Ishikawa (cell line): ENCODE results near the gene GRM7.

Experiments used
- CEBPB ChIP-seq: IDR thresholded peaks from 2 replicates; pipeline ENCODE4 v1.6.1; 2012
- CREB1 ChIP-seq: IDR thresholded peaks from 2 replicates; pipeline ENCODE4 v1.6.1; 2012; ENCODE audit warnings: low read depth
- EGR1 ChIP-seq: IDR thresholded peaks from 2 replicates; pipeline ENCODE4 v1.6.1; 2012
- EP300 ChIP-seq: IDR thresholded peaks from 2 replicates; pipeline ENCODE4 v1.6.1; 2012; ENCODE audit warnings: borderline replicate concordance
- FOXM1 ChIP-seq: IDR thresholded peaks from 2 replicates; pipeline ENCODE4 v1.6.1; 2012; ENCODE audit warnings: low read depth, borderline replicate concordance
- MAX ChIP-seq: IDR thresholded peaks from 2 replicates; pipeline ENCODE4 v1.6.1; 2012
- NFIC ChIP-seq: IDR thresholded peaks from 2 replicates; pipeline ENCODE4 v1.6.1; 2012
- RAD21 ChIP-seq: IDR thresholded peaks from 2 replicates; pipeline ENCODE4 v1.6.1; 2012; ENCODE audit warnings: low read depth
- REST ChIP-seq: IDR thresholded peaks from 2 replicates; pipeline ENCODE4 v1.6.1; 2012; ENCODE audit warnings: low read depth, mild to moderate bottlenecking
- TAF1 ChIP-seq: IDR thresholded peaks from 2 replicates; pipeline ENCODE4 v1.6.1; 2012; ENCODE audit warnings: low read depth, mild to moderate bottlenecking
- TCF12 ChIP-seq: IDR thresholded peaks from 2 replicates; pipeline ENCODE4 v1.6.1; 2012; ENCODE audit warnings: low read depth
- TEAD4 ChIP-seq: IDR thresholded peaks from 2 replicates; pipeline ENCODE4 v1.6.1; 2012
- USF1 ChIP-seq: IDR thresholded peaks from 2 replicates; pipeline ENCODE4 v1.6.1; 2012
- YY1 ChIP-seq: IDR thresholded peaks from 2 replicates; pipeline ENCODE4 v1.6.1; 2012; ENCODE audit warnings: low read depth
- ZBTB7A ChIP-seq: IDR thresholded peaks from 2 replicates; pipeline ENCODE4 v1.6.1; 2012; ENCODE audit warnings: low read depth

GRM7 gene

GRCh38 chr3:7263347-7264195 is 402.7 kb downstream of the GRM7 start:
- no peak for TF ChIP-seq FOXM1
- TF ChIP-seq NFIC, result no peak
- no peak for TF ChIP-seq USF1
- TF ChIP-seq REST, result no peak
- TF ChIP-seq RAD21, result no peak
- no peak for TF ChIP-seq CREB1
- no peak for TF ChIP-seq YY1
- no peak for TF ChIP-seq CEBPB
- no peak for TF ChIP-seq TEAD4
- TF ChIP-seq TCF12, result no peak
- TF ChIP-seq EP300, result no peak
- no peak for TF ChIP-seq MAX
- no peak for TF ChIP-seq EGR1
- no peak for TF ChIP-seq ZBTB7A
- TF ChIP-seq TAF1, result no peak

GRCh38 chr3:7264196-7264526 is 403.2 kb downstream of the GRM7 start:
- no peak for TF ChIP-seq TAF1
- TF ChIP-seq NFIC, result no peak
- no peak for TF ChIP-seq CEBPB
- TF ChIP-seq USF1, result no peak
- TF ChIP-seq EGR1, result no peak
- TF ChIP-seq MAX, result no peak
- TF ChIP-seq TCF12, result no peak
- no peak for TF ChIP-seq REST
- TF ChIP-seq RAD21, result no peak
- TF ChIP-seq CREB1, result no peak
- no peak for TF ChIP-seq EP300
- TF ChIP-seq ZBTB7A, result no peak
- no peak for TF ChIP-seq YY1
- no peak for TF ChIP-seq FOXM1

- TF ChIP-seq EGR1 (no peak), MAX (no peak), FOXM1 (no peak), ZBTB7A (no peak), REST (no peak), EP300 (no peak), YY1 (no peak), NFIC (no peak), RAD21 (no peak), TCF12 (no peak), CEBPB (no peak), TAF1 (no peak), TEAD4 (no peak)
These were observed 404.8 kb downstream of the GRM7 start for GRCh38 chr3:7265736-7266135.

- TF ChIP-seq TCF12 (no peak), USF1 (no peak), TEAD4 (no peak)
These were observed 405.6 kb downstream of the GRM7 start for GRCh38 chr3:7266551-7266950.
